SK-N-SH treated with all-trans-retinoic acid at 6 μM for 48 hours (cell line): ENCODE measurements around the gene KCNQ5.

Experiments used
- ATAC-seq: fragments of 200-7000 bp; cut with Tn5 transposase; 3 replicates; pipeline ENCODE4 v1.9.1; 2020; ENCODE audit warnings: mild to moderate bottlenecking, moderate library complexity
- ARNTL ChIP-seq: fragments of 450-650 bp; formaldehyde crosslinking; IDR thresholded peaks from 2 replicates; pipeline ENCODE4 v1.5.0; 2020; ENCODE audit warnings: low read depth, mild to moderate bottlenecking, moderate library complexity, borderline replicate concordance
- BACH2 ChIP-seq: fragments of 250-450 bp; sonication (Bioruptor Pico); IDR thresholded peaks from 2 replicates; pipeline ENCODE4 v1.9.0; 2021; ENCODE audit warnings: mild to moderate bottlenecking, borderline replicate concordance
- CSDC2 ChIP-seq: fragments of 250-450 bp; sonication (Bioruptor Pico); IDR thresholded peaks from 2 replicates; pipeline ENCODE4 v1.5.0; 2020; ENCODE audit warnings: mild to moderate bottlenecking, moderate library complexity
- ESRRG ChIP-seq: fragments of 250-450 bp; sonication (Bioruptor Pico); IDR thresholded peaks from 2 replicates; pipeline ENCODE4 v1.6.1; 2021; ENCODE audit warnings: mild to moderate bottlenecking
- GLIS3 ChIP-seq: fragments of 250-450 bp; sonication (Bioruptor Pico); IDR thresholded peaks from 2 replicates; pipeline ENCODE4 v1.5.0; 2020; ENCODE audit warnings: mild to moderate bottlenecking, moderate library complexity
- ISL1 ChIP-seq: fragments of 250-450 bp; sonication (Bioruptor Pico); IDR thresholded peaks from 2 replicates; pipeline ENCODE4 v2.1.2; 2022; ENCODE audit warnings: mild to moderate bottlenecking, moderate library complexity
- OSR1 ChIP-seq: fragments of 250-450 bp; sonication (Bioruptor Pico); IDR thresholded peaks from 2 replicates; pipeline ENCODE4 v1.8.0; 2022; ENCODE audit warnings: moderate library complexity, mild to moderate bottlenecking, inconsistent platforms
- SNAI2 ChIP-seq: fragments of 250-450 bp; sonication (Bioruptor Pico); IDR thresholded peaks from 2 replicates; pipeline ENCODE4 v1.5.0; 2020; ENCODE audit warnings: mild to moderate bottlenecking, moderate library complexity
- TCF4 ChIP-seq: fragments of 250-450 bp; sonication (Bioruptor Pico); IDR thresholded peaks from 2 replicates; pipeline ENCODE4 v1.8.0; 2021; ENCODE audit warnings: mild to moderate bottlenecking, moderate library complexity, borderline replicate concordance
- TOX ChIP-seq: fragments of 250-450 bp; sonication (Bioruptor Pico); IDR thresholded peaks from 2 replicates; pipeline ENCODE4 v1.8.0; 2021; ENCODE audit warnings: mild to moderate bottlenecking, moderate library complexity, borderline replicate concordance
- ZC3H10 ChIP-seq: fragments of 250-450 bp; sonication (Bioruptor Pico); IDR thresholded peaks from 2 replicates; pipeline ENCODE4 v1.5.1; 2021; ENCODE audit warnings: mild to moderate bottlenecking, moderate library complexity
- ZFP3 ChIP-seq: fragments of 250-450 bp; sonication (Bioruptor Pico); IDR thresholded peaks from 2 replicates; pipeline ENCODE4 v1.5.0; 2020; ENCODE audit warnings: mild to moderate bottlenecking, moderate library complexity
- ZFP30 ChIP-seq: fragments of 450-650 bp; formaldehyde crosslinking; IDR thresholded peaks from 2 replicates; pipeline ENCODE4 v1.5.0; 2022; ENCODE audit warnings: mild to moderate bottlenecking, moderate library complexity
- ZNF565 ChIP-seq: fragments of 450-650 bp; formaldehyde crosslinking; conservative IDR thresholded peaks from 2 replicates; pipeline ENCODE4 v1.5.0; 2020; ENCODE audit warnings: low read depth, mild to moderate bottlenecking, moderate library complexity
- ZNF70 ChIP-seq: fragments of 450-650 bp; formaldehyde crosslinking; IDR thresholded peaks from 2 replicates; pipeline ENCODE4 v1.5.0; 2020; ENCODE audit warnings: mild to moderate bottlenecking, moderate library complexity
- ZNF8 ChIP-seq: fragments of 450-650 bp; formaldehyde crosslinking; IDR thresholded peaks from 2 replicates; pipeline ENCODE4 v1.5.0; 2020; ENCODE audit warnings: mild to moderate bottlenecking, moderate library complexity
- TF ChIP-seq, protein P1 (sequence below): fragments of 250-450 bp; sonication (Bioruptor Pico); IDR thresholded peaks from 2 replicates; pipeline ENCODE4 v1.5.0; 2020; ENCODE audit warnings: mild to moderate bottlenecking, moderate library complexity
- TF ChIP-seq, protein P2 (sequence below): fragments of 250-450 bp; sonication (Bioruptor Pico); IDR thresholded peaks from 2 replicates; pipeline ENCODE4 v1.5.1; 2020; ENCODE audit warnings: low read depth, mild to moderate bottlenecking, moderate library complexity
- TF ChIP-seq, protein P3 (sequence below): fragments of 250-450 bp; sonication (Bioruptor Pico); IDR thresholded peaks from 2 replicates; pipeline ENCODE4 v1.8.0; 2020; ENCODE audit warnings: mild to moderate bottlenecking, moderate library complexity, borderline replicate concordance
- TF ChIP-seq, protein P4 (sequence below): fragments of 250-450 bp; sonication (Bioruptor Pico); IDR thresholded peaks from 2 replicates; pipeline ENCODE4 v1.5.1; 2021; ENCODE audit warnings: mild to moderate bottlenecking, moderate library complexity
- TF ChIP-seq, protein P5 (sequence below): fragments of 250-450 bp; sonication (Bioruptor Pico); IDR thresholded peaks from 2 replicates; pipeline ENCODE4 v1.8.0; 2021; ENCODE audit warnings: low read depth, mild to moderate bottlenecking, moderate library complexity, borderline replicate concordance

The KCNQ5 gene

DNA sequence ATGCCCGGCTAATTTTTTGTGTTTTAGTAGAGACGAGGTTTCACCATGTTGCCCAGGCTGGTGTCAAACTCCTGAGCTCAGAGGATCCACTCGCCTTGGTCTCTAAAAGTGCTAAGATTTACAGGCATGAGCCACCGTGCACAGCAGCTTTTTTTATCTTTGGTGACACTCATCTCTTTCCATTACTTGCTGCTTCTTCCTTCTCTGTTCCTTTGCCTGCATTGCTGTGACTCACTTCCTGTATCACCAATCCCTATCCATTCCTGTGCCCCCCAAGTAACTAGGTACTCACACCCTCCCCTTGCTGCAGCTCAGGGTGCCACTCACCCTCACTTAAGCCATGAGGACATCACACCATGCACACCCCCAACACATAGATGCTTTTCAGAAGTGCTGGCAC, 578.9 kb downstream of the KCNQ5 start (continued):
- TF ChIP-seq, protein P1, sequence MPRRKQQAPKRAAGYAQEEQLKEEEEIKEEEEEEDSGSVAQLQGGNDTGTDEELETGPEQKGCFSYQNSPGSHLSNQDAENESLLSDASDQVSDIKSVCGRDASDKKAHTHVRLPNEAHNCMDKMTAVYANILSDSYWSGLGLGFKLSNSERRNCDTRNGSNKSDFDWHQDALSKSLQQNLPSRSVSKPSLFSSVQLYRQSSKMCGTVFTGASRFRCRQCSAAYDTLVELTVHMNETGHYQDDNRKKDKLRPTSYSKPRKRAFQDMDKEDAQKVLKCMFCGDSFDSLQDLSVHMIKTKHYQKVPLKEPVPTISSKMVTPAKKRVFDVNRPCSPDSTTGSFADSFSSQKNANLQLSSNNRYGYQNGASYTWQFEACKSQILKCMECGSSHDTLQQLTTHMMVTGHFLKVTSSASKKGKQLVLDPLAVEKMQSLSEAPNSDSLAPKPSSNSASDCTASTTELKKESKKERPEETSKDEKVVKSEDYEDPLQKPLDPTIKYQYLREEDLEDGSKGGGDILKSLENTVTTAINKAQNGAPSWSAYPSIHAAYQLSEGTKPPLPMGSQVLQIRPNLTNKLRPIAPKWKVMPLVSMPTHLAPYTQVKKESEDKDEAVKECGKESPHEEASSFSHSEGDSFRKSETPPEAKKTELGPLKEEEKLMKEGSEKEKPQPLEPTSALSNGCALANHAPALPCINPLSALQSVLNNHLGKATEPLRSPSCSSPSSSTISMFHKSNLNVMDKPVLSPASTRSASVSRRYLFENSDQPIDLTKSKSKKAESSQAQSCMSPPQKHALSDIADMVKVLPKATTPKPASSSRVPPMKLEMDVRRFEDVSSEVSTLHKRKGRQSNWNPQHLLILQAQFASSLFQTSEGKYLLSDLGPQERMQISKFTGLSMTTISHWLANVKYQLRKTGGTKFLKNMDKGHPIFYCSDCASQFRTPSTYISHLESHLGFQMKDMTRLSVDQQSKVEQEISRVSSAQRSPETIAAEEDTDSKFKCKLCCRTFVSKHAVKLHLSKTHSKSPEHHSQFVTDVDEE (CRISPR knock-in tag): no peak
- no peak for TF ChIP-seq SNAI2
- TF ChIP-seq ARNTL: no peak
- no peak for TF ChIP-seq ZFP3 (CRISPR knock-in tag)
- TF ChIP-seq, protein P2, sequence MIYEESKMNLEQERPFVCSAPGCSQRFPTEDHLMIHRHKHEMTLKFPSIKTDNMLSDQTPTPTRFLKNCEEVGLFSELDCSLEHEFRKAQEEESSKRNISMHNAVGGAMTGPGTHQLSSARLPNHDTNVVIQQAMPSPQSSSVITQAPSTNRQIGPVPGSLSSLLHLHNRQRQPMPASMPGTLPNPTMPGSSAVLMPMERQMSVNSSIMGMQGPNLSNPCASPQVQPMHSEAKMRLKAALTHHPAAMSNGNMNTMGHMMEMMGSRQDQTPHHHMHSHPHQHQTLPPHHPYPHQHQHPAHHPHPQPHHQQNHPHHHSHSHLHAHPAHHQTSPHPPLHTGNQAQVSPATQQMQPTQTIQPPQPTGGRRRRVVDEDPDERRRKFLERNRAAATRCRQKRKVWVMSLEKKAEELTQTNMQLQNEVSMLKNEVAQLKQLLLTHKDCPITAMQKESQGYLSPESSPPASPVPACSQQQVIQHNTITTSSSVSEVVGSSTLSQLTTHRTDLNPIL (CRISPR knock-in tag): no peak
- TF ChIP-seq ISL1: no peak
- TF ChIP-seq BACH2: no peak
- no peak for TF ChIP-seq GLIS3 (CRISPR knock-in tag)
- TF ChIP-seq ZC3H10 (CRISPR knock-in tag): no peak
- no peak for TF ChIP-seq OSR1 (CRISPR knock-in tag)
- TF ChIP-seq ESRRG (CRISPR knock-in tag): no peak

DNA sequence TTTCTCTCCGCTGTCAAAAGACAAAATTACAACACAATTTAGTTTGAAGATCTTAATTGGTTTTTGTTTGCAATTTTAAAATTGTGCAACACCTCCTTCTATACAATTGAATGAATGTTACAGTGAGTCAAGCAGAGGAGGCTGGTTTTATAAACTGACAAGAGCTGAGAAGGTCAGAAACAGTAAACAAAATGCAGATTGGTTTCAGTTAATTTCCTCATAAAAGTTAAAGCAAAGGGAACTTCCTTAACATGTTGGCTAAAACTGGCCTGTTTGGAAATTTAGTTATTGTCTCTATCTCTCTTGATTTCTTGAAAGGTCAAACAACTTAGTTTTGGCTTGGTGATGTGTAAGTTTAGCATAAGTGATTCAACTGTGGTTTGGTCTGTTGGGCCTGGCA, 581.2 kb downstream of the KCNQ5 start:
- ATAC-seq: no peak
- no peak for TF ChIP-seq ZNF565 (CRISPR knock-in tag)
- TF ChIP-seq, protein P3, sequence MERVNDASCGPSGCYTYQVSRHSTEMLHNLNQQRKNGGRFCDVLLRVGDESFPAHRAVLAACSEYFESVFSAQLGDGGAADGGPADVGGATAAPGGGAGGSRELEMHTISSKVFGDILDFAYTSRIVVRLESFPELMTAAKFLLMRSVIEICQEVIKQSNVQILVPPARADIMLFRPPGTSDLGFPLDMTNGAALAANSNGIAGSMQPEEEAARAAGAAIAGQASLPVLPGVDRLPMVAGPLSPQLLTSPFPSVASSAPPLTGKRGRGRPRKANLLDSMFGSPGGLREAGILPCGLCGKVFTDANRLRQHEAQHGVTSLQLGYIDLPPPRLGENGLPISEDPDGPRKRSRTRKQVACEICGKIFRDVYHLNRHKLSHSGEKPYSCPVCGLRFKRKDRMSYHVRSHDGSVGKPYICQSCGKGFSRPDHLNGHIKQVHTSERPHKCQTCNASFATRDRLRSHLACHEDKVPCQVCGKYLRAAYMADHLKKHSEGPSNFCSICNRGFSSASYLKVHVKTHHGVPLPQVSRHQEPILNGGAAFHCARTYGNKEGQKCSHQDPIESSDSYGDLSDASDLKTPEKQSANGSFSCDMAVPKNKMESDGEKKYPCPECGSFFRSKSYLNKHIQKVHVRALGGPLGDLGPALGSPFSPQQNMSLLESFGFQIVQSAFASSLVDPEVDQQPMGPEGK (CRISPR knock-in tag): no peak
- no peak for TF ChIP-seq TCF4
- no peak for TF ChIP-seq ZC3H10 (CRISPR knock-in tag)
- no peak for TF ChIP-seq BACH2
- TF ChIP-seq, protein P4, sequence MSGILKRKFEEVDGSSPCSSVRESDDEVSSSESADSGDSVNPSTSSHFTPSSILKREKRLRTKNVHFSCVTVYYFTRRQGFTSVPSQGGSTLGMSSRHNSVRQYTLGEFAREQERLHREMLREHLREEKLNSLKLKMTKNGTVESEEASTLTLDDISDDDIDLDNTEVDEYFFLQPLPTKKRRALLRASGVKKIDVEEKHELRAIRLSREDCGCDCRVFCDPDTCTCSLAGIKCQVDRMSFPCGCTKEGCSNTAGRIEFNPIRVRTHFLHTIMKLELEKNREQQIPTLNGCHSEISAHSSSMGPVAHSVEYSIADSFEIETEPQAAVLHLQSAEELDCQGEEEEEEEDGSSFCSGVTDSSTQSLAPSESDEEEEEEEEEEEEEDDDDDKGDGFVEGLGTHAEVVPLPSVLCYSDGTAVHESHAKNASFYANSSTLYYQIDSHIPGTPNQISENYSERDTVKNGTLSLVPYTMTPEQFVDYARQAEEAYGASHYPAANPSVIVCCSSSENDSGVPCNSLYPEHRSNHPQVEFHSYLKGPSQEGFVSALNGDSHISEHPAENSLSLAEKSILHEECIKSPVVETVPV (CRISPR knock-in tag): no peak
- no peak for TF ChIP-seq CSDC2 (CRISPR knock-in tag)
- TF ChIP-seq ISL1: no peak
- no peak for TF ChIP-seq ARNTL

DNA sequence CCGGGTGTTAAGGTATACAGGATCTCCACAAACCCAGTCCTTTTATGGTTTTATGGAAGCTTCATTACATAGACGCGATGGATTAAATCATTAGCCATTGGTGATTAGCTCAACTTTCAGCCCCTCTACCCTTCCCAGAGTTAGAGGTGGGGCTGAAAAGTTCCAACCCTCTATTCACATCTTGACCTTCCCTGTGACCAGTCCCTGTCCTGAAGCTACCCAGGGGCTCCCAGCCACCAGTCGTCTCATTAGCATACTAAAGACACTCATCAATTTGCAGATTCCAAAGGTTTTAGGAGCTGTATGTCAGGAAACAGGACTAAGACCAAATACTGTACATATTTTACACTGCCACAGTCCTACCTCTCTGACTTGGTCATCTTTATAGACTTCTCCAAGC, 582.4 kb downstream of the KCNQ5 start:
- ATAC-seq: no peak
- TF ChIP-seq, protein P5, sequence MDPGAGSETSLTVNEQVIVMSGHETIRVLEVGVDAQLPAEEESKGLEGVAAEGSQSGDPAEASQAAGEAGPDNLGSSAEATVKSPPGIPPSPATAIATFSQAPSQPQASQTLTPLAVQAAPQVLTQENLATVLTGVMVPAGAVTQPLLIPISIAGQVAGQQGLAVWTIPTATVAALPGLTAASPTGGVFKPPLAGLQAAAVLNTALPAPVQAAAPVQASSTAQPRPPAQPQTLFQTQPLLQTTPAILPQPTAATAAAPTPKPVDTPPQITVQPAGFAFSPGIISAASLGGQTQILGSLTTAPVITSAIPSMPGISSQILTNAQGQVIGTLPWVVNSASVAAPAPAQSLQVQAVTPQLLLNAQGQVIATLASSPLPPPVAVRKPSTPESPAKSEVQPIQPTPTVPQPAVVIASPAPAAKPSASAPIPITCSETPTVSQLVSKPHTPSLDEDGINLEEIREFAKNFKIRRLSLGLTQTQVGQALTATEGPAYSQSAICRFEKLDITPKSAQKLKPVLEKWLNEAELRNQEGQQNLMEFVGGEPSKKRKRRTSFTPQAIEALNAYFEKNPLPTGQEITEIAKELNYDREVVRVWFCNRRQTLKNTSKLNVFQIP: no peak
- no peak for TF ChIP-seq ZFP3 (CRISPR knock-in tag)
- no peak for TF ChIP-seq ZNF70 (CRISPR knock-in tag)
- no peak for TF ChIP-seq ISL1
- TF ChIP-seq, protein P2 (CRISPR knock-in tag): no peak
- TF ChIP-seq, protein P4 (CRISPR knock-in tag): no peak
- TF ChIP-seq, protein P1 (CRISPR knock-in tag): no peak
- TF ChIP-seq OSR1 (CRISPR knock-in tag): no peak
- no peak for TF ChIP-seq BACH2
- no peak for TF ChIP-seq ZFP30 (CRISPR knock-in tag)
- no peak for TF ChIP-seq TOX (CRISPR knock-in tag)
- TF ChIP-seq ZNF8 (CRISPR knock-in tag): no peak
